ENCODE results near the gene AHCYL1. TPM values are rescaled to one million over a fixed set of nuclear protein-coding genes. Genes with fewer than 3 reads are reported as not detected.

Gene AHCYL1
- total and polyA plus RNA-seq, 2 of the 8 experiments (the other 6 are each of a cell fraction or from before 2014, with no cell fraction given): 64.5 to 95.9 TPM

GRCh38 chr1:109989506-109990301, 5.1 kb downstream of the AHCYL1 start (continued):
- TF ChIP-seq USF2 (IDR thresholded peaks at IDR 0.05; ENCODE audit: low read length) (no peak), CEBPB (IDR thresholded peaks at IDR 0.05; ENCODE audit: low read depth, low read length) (no peak), SAP30 (IDR thresholded peaks at IDR 0.05; ENCODE audit: insufficient read depth, insufficient replicate concordance, low read length) (no peak), RAD21 (IDR thresholded peaks at IDR 0.05 in 1 of 2, conservative IDR thresholded peaks at IDR 0.05 in 1 of 2; ENCODE audit: low read depth in 2 of 2, low read length in 2 of 2) (no peak), E2F6 (IDR thresholded peaks at IDR 0.05) (no peak)

Data from H1 (cell line).